RKO (cell line): Measurements from ENCODE around the gene ATP1A3.
"Not testable (repeated sequence)": the region's sequence is repeated elsewhere in the genome, so short reads cannot be mapped to it uniquely, and the experiment has no call there.

Experiments
- DNase-seq: peaks from one replicate; pipeline ENCODE4 v3.0.0-alpha.2; 2016; ENCODE audit warnings: low spot score

Gene ATP1A3

GRCh38 chr19:42010245-42011126, 16.5 kb upstream of the ATP1A3 start:
- DNase-seq: no peak

- no peak for DNase-seq
Observed at GRCh38 chr19:42006569-42006968, 12.5 kb upstream of the ATP1A3 start.

- no peak for DNase-seq
Observed at GRCh38 chr19:42005504-42005903, 11.5 kb upstream of the ATP1A3 start.

- no peak for DNase-seq
Observed at GRCh38 chr19:42003506-42004294, 9.7 kb upstream of the ATP1A3 start.

GRCh38 chr19:41999878-42000208, 5.8 kb upstream of the ATP1A3 start:
- DNase-seq: no peak

GRCh38 chr19:41999071-41999877, 5.2 kb upstream of the ATP1A3 start:
- DNase-seq: no peak

GRCh38 chr19:41998246-41999020, 4.4 kb upstream of the ATP1A3 start:
- DNase-seq: no peak

- no peak for DNase-seq
Observed at GRCh38 chr19:41997851-41998229, 3.8 kb upstream of the ATP1A3 start.

- peak; percentile 54 for DNase-seq
Observed at GRCh38 chr19:41997121-41997850, 3.3 kb upstream of the ATP1A3 start.

- no peak for DNase-seq
Observed at GRCh38 chr19:41995959-41996797, 2.1 kb upstream of the ATP1A3 start.

GRCh38 chr19:41994994-41995958, 1.2 kb upstream of the ATP1A3 start:
- no peak for DNase-seq

GRCh38 chr19:41994521-41994971, 516 bp upstream of the ATP1A3 start:
- DNase-seq: no peak

GRCh38 chr19:41991925-41992569, 2.0 kb downstream of the ATP1A3 start:
- not testable (repeated sequence) for DNase-seq

- DNase-seq: no peak
Observed at GRCh38 chr19:41991025-41991424, 3.0 kb downstream of the ATP1A3 start.

- DNase-seq: no peak
Observed at GRCh38 chr19:41990615-41991014, 3.4 kb downstream of the ATP1A3 start.

GRCh38 chr19:41990028-41990427, 4.0 kb downstream of the ATP1A3 start:
- no peak for DNase-seq

- DNase-seq: no peak
Observed at GRCh38 chr19:41988947-41989346, 5.1 kb downstream of the ATP1A3 start.

- no peak for DNase-seq
Observed at GRCh38 chr19:41987141-41987860, 6.7 kb downstream of the ATP1A3 start.
